Activated T-helper 17 cell treated with anti-CD3 and anti-CD28 coated beads, Interleukin-2, amount 50 U/mL, for 72 hours (primary cell): ENCODE results near the gene CKS2. TPM values are rescaled to one million over a fixed set of nuclear protein-coding genes. Genes with fewer than 3 reads are reported as not detected.
"Not testable (repeated sequence)": the region's sequence is repeated elsewhere in the genome, so short reads cannot be mapped to it uniquely, and the experiment has no call there.

Experiments used
- ATAC-seq: fragments of 150-1000 bp; cut with Tn5 transposase; replicated peaks from 2 replicates; pipeline ENCODE4 v1.10.0; 2021; ENCODE audit warnings: mild to moderate bottlenecking, moderate library complexity
- H3K27ac Mint-ChIP-seq: one replicate; pipeline ENCODE4 v1.8.0; 2022; ENCODE audit warnings: mixed read lengths
- H3K27me3 Mint-ChIP-seq: one replicate; pipeline ENCODE4 v1.8.0; 2022; ENCODE audit warnings: mixed read lengths
- H3K36me3 Mint-ChIP-seq: one replicate; pipeline ENCODE4 v1.8.0; 2022; ENCODE audit warnings: low read depth, mild to moderate bottlenecking, mixed read lengths
- H3K4me1 Mint-ChIP-seq: one replicate; pipeline ENCODE4 v1.8.0; 2022; ENCODE audit warnings: mixed read lengths
- H3K4me3 Mint-ChIP-seq: one replicate; pipeline ENCODE4 v1.8.0; 2022; ENCODE audit warnings: mild to moderate bottlenecking, mixed read lengths
- H3K9me3 Mint-ChIP-seq: one replicate; pipeline ENCODE4 v1.8.0; 2022; ENCODE audit warnings: mixed read lengths
- total RNA-seq, 2 donors: library from RNA; stranded (reverse); gene quantifications; one replicate each; pipeline ENCODE4 v1.2.3, GENCODE V29; 2022

CKS2 gene
- total RNA-seq, 2 donors from 2014 or later: 179 to 230 TPM

DNA sequence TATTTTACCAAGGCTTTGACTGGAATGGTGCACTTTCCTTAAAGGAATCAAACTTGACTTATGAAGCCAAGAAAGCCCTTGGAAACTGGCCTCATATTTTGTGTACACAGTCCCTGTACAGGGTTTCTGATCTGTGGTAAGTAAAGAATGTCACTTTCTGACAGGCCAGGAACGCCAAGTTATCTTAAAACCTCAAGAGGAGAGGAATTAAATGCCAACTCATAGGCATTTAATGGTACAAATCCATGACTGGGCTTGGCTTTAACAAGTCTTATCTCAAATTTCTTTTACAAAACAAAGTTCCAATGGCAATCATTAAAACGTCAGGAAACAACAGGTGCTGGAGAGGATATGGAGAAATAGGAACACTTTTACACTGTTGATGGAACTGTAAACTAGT, 9.0 kb upstream of the CKS2 start:
- not testable (repeated sequence) for H3K36me3 Mint-ChIP-seq, H3K4me1 Mint-ChIP-seq, H3K9me3 Mint-ChIP-seq, H3K4me3 Mint-ChIP-seq, H3K27me3 Mint-ChIP-seq, H3K27ac Mint-ChIP-seq, ATAC-seq

DNA sequence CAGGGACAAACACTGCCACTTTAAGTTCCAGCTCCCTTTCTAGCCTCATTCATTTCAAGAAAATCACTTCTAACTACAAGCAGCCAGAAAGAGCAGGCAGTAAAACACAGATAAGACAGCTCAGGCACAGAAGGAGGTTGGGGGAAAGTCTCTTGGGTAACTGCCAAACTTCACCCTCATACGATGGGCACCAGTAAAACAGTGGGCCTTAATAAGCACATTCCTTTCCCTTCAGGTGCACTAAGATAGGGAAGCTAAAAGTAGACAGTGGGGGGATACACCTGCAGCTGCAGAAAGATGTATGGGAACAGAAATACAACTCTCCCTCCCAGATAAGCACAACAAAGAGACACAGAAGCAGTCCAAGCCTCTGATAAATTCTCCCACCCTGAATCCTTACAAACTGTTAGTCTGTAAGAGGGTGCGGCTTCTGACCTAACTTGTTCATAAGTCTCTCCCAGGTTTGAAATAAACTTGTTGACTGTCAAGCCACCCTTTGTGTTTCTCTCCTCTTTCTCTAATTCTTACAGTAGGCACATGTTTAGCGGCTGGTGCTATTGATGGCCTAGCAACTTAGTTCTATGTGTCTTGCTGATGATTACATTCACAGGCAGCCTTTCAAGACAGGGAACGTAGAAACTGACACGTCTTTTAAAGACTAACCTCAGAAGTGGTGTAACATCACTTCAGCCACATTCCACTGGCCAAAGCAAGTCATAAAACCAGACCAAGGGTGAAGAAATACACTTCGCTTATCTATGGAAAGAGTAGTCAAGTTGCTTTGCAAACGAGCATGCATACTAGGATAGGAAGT, 6.8 kb upstream of the CKS2 start:
- H3K4me3 Mint-ChIP-seq: no peak overlapping the region
- H3K4me1 Mint-ChIP-seq: no peaks in the 10 kb centered on the region
- no peaks in the 10 kb centered on the region for H3K27me3 Mint-ChIP-seq
- H3K36me3 Mint-ChIP-seq: no peaks in the 10 kb centered on the region
- H3K27ac Mint-ChIP-seq: no peak overlapping the region
- no peak for ATAC-seq
- H3K9me3 Mint-ChIP-seq: no peaks in the 10 kb centered on the region

DNA sequence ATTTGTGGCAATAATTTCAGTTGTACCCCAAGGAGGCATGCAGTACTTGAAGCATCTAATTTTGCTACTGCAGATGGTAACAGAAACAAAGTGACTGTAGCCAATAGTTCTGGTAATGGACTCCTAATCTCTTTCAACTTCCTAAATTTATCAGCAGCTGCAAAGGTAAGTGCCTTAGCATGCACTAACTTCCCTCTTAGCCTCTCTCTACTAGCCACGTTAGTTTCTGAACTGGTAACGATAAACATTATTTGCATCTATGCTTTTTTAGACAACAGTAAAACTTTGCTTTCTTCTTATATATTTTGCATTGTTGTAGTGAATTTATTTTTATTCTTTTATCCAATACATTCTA, 6.2 kb upstream of the CKS2 start:
- ATAC-seq: no peak
- no peaks in the 10 kb centered on the region for H3K4me1 Mint-ChIP-seq
- H3K36me3 Mint-ChIP-seq: no peaks in the 10 kb centered on the region
- no peak overlapping the region for H3K27ac Mint-ChIP-seq
- no peaks in the 10 kb centered on the region for H3K9me3 Mint-ChIP-seq
- no peaks in the 10 kb centered on the region for H3K27me3 Mint-ChIP-seq
- no peak overlapping the region for H3K4me3 Mint-ChIP-seq

DNA sequence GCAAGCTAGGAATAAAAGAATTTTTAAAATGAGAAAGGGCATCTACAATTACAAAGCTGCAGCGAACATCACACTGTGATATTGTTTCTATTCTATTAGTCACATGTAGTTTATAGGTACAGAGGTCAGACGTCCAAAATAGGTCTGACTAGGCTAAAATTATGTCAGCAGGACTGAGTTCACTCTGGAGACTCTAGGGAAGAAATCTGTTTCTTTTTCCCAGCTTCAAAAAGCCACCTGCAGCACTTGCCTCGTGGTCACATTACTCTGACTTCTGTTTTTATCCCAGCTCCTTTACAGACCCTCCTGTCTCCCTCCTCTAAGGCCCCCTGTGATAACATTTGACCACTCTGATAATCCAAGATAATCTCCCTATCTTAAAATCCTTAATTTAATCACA, 5.1 kb upstream of the CKS2 start:
- no peaks in the 10 kb centered on the region for H3K9me3 Mint-ChIP-seq
- H3K4me3 Mint-ChIP-seq: no peak overlapping the region
- H3K36me3 Mint-ChIP-seq: peaks cover 5% of the 10 kb centered on the region
- no peak for ATAC-seq
- H3K27ac Mint-ChIP-seq: no peak overlapping the region
- no peaks in the 10 kb centered on the region for H3K27me3 Mint-ChIP-seq
- H3K4me1 Mint-ChIP-seq: no peaks in the 10 kb centered on the region

DNA sequence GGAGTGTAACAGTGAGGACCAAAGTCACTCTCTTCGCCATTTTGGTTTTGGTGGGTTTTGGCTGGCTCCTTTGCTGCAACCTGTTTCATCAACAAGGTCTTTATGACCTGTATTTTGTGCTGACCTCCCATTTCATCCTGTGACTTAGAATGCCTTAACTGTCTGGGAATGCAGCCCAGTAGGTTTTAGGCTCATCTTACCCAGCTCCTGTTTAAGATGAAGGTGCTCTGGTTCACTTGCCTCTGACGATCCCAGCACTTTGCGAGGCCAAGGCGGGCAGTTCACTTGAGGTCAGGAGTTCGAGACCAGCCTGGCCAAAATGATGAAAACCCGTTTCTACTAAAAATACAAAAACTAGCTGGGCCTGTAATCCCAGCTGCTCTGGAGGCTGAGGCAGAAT, 1.8 kb upstream of the CKS2 start:
- H3K27ac Mint-ChIP-seq: peak overlapping the region; percentile 100
- H3K4me1 Mint-ChIP-seq: peaks cover 7% of the 10 kb centered on the region
- no peaks in the 10 kb centered on the region for H3K27me3 Mint-ChIP-seq
- peak overlapping the region; percentile 89 for H3K4me3 Mint-ChIP-seq
- ATAC-seq: no peak
- H3K9me3 Mint-ChIP-seq: no peaks in the 10 kb centered on the region
- peaks cover 36% of the 10 kb centered on the region for H3K36me3 Mint-ChIP-seq

DNA sequence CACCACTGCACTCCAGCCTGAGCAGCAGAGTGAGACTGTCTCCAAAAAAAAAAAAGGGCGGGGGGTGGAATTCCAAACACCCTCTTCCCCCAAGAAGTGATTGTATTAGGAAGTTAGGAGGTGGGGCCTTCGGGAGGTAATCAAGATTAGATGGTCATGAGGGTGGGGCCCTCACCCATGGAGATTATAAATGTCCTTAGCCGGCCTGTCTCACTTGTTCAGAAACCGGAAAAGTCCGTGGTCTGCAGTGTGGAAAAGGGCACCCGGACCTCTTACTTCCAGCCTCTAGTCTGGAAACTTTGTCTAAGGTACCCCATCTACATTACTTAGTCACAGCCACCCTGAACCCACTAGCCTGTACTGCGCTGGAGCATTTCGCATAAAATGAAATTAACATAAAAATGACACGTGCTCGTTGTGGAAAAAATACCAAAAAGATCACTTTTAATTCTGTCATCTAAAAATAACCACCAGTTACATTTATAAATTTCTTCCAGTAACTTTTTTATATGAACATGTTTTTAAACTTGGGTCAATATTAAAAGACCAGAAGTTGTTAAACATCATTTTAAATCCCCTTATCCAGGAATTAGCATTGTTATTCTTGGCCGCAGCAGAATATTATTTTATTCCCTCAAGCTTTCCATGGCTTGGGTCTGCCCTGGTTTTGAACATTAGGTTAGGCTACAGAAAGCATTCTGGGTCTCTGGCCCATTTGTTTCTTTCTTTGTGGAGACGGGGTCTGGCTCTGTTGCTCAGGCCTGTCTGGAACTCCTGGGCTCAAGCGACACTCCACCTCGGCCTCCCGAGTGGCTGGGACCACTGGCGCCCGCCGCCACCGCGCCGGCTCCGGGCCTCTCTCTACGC, 1.2 kb upstream of the CKS2 start:
- peaks cover 13% of the 10 kb centered on the region for H3K4me1 Mint-ChIP-seq
- peak overlapping the region; percentile 100 for H3K27ac Mint-ChIP-seq
- H3K36me3 Mint-ChIP-seq: peaks cover 42% of the 10 kb centered on the region
- peak overlapping the region; percentile 89 for H3K4me3 Mint-ChIP-seq
- no peak for ATAC-seq
- no peaks in the 10 kb centered on the region for H3K9me3 Mint-ChIP-seq
- H3K27me3 Mint-ChIP-seq: no peaks in the 10 kb centered on the region

DNA sequence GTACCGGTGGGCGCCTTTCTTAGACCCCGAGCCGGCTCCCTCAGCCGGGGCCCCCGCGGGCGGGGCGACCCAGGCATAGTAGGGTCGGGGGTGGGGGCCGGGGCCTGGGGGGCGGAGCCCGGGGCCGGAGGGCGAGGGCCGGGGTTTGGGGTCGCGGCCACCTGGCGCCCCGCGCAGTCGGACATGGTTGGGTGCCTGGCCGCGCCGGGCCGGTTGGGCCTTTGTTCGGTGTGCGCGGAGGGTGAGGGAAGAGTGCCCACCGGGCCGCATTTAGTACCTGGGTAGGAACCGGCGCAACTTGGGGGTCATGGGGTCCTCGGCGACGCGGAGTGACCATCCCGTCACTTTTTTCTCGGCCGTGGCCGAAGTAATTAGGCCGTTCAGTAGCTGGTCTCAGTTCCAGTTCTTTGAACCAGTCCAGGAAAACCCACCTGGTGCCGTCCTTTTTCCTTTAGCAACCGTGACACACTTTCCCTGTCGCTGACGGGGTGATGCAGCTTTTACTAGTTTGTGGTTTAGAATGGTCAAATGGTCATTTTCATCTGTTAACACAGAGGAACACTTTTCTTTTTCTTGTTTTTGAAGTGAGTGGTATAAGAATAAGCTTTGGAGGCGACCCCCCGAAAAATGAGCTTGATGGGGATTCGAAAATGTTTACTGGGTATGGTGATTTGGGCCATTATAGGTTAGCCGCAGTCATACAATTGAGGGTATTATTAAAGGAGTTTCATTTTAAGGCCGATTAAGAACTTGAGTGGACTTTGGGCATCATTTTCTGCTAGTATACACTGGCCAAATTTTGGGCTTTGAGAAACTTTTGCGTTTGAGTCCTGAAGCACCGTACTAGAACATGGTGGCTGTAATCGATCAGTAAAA, 589 bp downstream of the CKS2 start:
- H3K27ac Mint-ChIP-seq: peak overlapping the region; percentile 100
- no peaks in the 10 kb centered on the region for H3K27me3 Mint-ChIP-seq
- H3K36me3 Mint-ChIP-seq: peaks cover 60% of the 10 kb centered on the region
- H3K4me3 Mint-ChIP-seq: peak overlapping the region; percentile 89
- ATAC-seq: no peak
- no peaks in the 10 kb centered on the region for H3K9me3 Mint-ChIP-seq
- H3K4me1 Mint-ChIP-seq: peaks cover 16% of the 10 kb centered on the region

DNA sequence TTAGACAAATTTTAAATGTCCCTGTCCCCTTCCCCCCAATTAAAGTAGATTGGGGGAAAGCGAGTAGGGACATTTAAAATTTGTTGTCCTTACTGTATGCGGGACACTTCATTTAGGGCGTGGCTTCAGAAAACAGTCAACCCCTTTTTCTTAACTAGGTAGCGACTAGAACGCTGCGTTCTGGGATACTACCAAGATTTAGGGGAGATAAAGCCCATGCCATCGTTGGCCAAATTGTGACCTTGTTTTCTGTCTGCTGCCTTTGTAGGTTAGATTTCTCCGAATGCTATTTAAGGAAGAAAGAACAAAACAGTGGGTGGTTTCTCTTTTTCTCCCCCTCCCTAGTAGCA, 1.2 kb downstream of the CKS2 start:
- Mint-ChIP-seq H3K27ac (peak overlapping the region; percentile 68), H3K4me3 (peak overlapping the region; percentile 89), H3K36me3 (peaks cover 66% of the 10 kb centered on the region), H3K27me3 (no peaks in the 10 kb centered on the region), H3K9me3 (no peaks in the 10 kb centered on the region), H3K4me1 (peaks cover 19% of the 10 kb centered on the region)
- no peak for ATAC-seq

DNA sequence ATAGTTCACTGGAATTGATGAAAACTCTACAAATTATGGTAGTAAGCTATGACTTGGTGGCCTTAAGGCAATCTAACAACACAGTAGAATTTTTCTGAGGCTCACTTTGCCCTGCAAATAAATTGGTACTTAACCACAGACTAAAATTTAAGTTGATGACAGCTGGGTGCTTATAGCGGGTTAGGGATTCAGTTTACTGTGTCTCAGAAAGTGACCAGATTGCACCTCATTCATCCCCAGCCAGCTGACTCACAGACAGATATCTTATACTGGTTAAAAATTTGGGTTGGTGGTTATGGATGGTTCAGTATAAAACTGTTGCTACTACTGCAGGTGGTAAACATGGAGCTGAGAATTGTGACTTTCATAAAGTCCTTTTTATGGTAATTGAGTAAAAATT, 2.8 kb downstream of the CKS2 start:
- Mint-ChIP-seq H3K4me3 (peak overlapping the region; percentile 89), H3K9me3 (no peaks in the 10 kb centered on the region), H3K4me1 (peaks cover 27% of the 10 kb centered on the region), H3K27me3 (no peaks in the 10 kb centered on the region), H3K27ac (peak overlapping the region; percentile 68), H3K36me3 (peaks cover 82% of the 10 kb centered on the region)
- no peak for ATAC-seq

DNA sequence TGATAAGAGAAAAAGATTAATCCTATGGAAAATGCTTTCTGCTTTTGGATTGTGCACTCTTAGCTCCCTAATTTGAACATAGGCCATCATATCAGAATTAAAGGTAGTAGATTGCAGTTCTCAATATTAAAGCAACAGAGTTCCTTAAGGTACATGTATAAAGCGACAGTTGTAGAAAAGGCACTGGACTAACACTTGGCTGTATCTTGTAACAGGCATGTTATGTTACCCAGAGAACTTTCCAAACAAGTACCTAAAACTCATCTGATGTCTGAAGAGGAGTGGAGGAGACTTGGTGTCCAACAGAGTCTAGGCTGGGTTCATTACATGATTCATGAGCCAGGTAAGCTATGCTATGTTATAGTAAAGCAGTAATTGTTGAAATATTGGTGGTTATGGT, 4.0 kb downstream of the CKS2 start:
- H3K4me3 Mint-ChIP-seq: peak overlapping the region; percentile 89
- H3K9me3 Mint-ChIP-seq: no peaks in the 10 kb centered on the region

DNA sequence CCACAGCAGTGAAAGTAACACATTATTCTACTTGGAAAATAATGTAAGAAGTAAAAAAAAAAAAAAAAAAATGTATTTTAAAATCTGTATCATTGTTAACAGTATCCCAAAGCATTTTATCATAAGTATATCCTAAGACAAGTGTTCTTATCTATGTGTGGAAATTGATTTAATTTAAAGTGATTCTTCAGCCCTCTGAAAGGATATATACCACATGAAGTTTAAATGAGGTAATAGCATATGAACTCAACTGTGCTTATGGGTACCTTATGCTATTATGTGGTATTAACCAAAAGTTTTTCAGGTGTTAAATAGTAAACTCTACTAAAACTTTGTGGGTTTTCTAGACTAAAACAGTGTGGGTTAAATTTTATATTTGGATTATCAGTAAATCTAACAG, 4.5 kb downstream of the CKS2 start:
- no peaks in the 10 kb centered on the region for H3K27me3 Mint-ChIP-seq
- no peak overlapping the region for H3K4me3 Mint-ChIP-seq
- peaks cover 97% of the 10 kb centered on the region for H3K36me3 Mint-ChIP-seq
- H3K27ac Mint-ChIP-seq: no peak overlapping the region
- no peak for ATAC-seq
- peaks cover 36% of the 10 kb centered on the region for H3K4me1 Mint-ChIP-seq
- no peaks in the 10 kb centered on the region for H3K9me3 Mint-ChIP-seq

More for the DNA sequence above, 4.0 kb downstream of the CKS2 start:
- Mint-ChIP-seq H3K36me3 (peaks cover 93% of the 10 kb centered on the region), H3K27ac (no peak overlapping the region), H3K4me1 (peaks cover 36% of the 10 kb centered on the region), H3K27me3 (no peaks in the 10 kb centered on the region)
- no peak for ATAC-seq

DNA sequence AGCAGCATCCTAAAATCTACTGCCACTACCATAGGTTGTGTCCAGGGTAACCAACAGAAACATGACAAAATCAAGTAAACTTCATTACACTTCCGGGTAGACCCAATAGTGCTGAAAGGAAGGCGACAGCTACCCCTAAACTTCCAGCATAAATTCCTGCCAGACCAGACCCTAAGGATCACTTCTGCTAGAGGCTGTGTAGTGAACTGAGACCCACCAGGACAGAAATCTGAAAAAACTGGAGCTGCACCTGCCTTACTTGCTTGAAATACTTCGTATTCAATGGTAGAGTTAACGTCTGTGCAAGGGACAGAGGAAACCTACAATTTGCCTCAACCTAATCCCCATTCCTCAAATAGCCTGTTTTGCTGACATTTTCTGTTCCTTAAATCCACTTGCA, 6.3 kb downstream of the CKS2 start:
- ATAC-seq: no peak
- no peaks in the 10 kb centered on the region for H3K27me3 Mint-ChIP-seq
- peaks cover 42% of the 10 kb centered on the region for H3K4me1 Mint-ChIP-seq
- H3K4me3 Mint-ChIP-seq: peak overlapping the region; percentile 93
- peak overlapping the region; percentile 97 for H3K27ac Mint-ChIP-seq
- H3K36me3 Mint-ChIP-seq: peaks cover 99% of the 10 kb centered on the region
- H3K9me3 Mint-ChIP-seq: no peaks in the 10 kb centered on the region

DNA sequence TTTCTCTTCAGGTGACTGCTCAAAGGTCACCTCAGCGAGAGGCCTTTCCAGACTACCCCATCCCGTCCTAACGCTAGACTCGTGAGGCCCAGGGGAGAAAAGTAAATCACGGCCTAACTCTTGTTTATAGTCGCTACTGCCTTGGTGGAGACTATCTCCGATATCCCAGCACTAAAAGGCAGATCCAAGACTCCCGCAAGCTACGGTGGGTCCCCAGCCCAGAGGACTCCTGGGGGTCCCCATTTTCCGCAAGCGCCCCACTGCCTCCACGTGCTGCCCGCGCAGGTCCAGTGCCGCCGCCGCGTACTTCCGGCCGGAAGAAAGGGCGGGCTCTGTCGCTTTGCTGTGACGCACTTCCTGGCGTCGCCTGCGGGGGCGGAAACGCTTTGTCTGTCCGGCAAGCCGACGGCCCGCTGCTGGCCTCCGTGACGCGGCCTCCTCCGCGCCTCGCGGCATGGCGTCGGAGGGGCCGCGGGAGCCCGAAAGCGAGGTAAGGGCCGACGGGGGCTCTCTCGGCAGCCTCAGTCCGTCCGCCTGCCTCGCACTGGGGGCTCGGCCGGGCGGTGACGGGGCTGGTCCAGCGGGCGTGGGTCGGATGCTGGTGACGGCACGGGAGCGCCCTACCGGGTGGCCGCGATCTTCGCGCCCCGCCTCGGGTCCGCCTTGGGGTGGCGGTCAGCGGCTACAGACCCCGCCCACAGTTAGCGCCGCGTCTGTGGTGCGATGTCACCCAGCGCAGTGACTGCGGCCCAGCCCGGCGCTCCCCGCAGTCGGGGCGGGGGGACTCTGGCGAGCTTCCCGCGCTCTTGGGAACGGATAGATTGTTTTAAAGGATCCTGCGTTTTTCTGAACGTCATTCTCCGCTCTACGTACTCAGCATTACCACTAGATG, 7.4 kb downstream of the CKS2 start, which contains the start of gene SECISBP2:
TSS of gene SECISBP2 (plus strand) at position 378 of the 892 bp plus-strand sequence. CDS start at position 455, 77 bp downstream.
- Mint-ChIP-seq H3K4me1 (peaks cover 50% of the 10 kb centered on the region), H3K4me3 (peak within 1 kb of the TSS; percentile 93), H3K27me3 (no peaks in the 10 kb centered on the region), H3K27ac (peak within 1 kb of the TSS; percentile 97), H3K36me3 (peaks cover 98% of the 10 kb centered on the region), H3K9me3 (no peaks in the 10 kb centered on the region)
- ATAC-seq: peak; percentile 94
